HG03439 (cell line): Measurements from ENCODE around the gene ECD.

Source experiments
- ATAC-seq: cut with Tn5 transposase; IDR thresholded peaks from one replicate; pipeline ENCODE4 v1.9.1; 2021; ENCODE audit warnings: mild to moderate bottlenecking, moderate library complexity; ENCODE audit not compliant: unreplicated experiment

The ECD gene

GRCh38 chr10:73099141-73099540 lies 68.7 kb downstream of the ECD start:
- ATAC-seq: no peak

- no peak for ATAC-seq
Measured at GRCh38 chr10:73097305-73097670, 70.5 kb downstream of the ECD start.

GRCh38 chr10:73096449-73097304 lies 71.1 kb downstream of the ECD start, which contains the start of gene P4HA1:
TSS of gene P4HA1 (minus strand) at chr10:73096866. CDS start at chr10:73074883, 21,983 bp downstream.
- peak; percentile 88 for ATAC-seq

DNA sequence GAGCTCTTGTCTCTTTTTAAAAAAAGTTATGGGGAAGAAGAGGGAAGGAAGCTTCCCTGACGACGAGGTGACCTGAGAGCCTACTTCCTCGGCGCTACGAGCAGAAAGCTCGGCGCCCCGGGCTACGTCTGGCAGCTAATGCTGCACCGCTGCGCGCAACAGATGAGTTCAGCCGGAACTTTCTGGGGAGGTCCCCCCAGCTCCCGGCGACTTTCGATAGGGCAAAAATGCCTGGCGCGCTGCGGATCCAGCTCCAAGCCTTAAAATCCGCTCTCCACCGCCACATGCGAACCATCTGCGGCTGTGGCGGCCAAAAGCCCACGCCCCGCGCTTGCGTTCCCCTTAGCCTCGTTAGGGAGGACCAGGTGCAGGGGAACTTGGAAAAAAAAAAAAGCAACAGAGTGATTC lies 71.8 kb downstream of the ECD start:
- peak; percentile 31 for ATAC-seq

GRCh38 chr10:73095481-73096021 lies 72.3 kb downstream of the ECD start:
- no peak for ATAC-seq

DNA sequence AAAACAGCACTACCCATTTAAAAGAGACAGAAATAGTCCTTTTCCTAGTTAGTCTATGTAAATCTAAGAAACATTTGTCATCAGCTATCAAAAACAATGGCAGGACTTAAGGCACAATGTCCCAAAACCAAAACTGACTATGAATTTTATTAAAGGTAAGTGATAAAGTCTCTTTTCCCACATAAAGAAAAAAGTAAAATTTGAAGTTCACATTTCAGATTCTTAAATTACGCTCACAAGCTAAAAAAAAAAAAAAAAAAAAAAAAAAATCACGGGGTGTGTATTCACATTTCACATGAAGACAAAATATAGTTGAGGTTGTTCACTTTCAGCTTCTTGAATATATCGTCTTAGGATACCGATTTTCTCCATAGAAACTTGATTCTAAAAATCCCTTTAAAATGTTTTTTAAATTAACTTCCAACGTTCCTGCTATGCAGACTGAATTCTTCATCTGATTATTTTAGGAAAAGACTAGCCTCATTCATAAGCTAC lies 72.8 kb downstream of the ECD start:
- no peak for ATAC-seq

GRCh38 chr10:73093922-73094850 lies 73.6 kb downstream of the ECD start:
- ATAC-seq: no peak

GRCh38 chr10:73092830-73093229 lies 75.0 kb downstream of the ECD start:
- no peak for ATAC-seq

DNA sequence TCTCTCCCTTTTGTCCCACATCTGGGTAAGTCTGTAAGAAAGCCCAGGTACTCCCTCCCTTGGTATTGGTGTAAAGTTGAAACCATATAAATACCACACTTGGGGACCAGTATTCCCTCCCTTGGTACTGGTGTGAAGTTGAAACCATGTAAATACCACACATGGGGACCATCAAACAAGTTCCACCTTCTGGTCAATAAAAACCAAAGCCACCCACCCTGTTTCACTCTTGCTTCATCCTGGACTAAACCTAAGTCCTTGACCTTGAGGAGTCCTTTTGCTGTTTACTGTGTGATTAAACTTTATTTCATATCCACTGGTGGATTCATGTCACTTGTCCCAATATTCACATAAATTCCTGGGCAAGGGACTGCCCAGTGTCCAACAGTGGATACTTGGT lies 79.5 kb downstream of the ECD start:
- ATAC-seq: no peak

- no peak for ATAC-seq
Measured at GRCh38 chr10:73086816-73087215, 81.0 kb downstream of the ECD start.

DNA sequence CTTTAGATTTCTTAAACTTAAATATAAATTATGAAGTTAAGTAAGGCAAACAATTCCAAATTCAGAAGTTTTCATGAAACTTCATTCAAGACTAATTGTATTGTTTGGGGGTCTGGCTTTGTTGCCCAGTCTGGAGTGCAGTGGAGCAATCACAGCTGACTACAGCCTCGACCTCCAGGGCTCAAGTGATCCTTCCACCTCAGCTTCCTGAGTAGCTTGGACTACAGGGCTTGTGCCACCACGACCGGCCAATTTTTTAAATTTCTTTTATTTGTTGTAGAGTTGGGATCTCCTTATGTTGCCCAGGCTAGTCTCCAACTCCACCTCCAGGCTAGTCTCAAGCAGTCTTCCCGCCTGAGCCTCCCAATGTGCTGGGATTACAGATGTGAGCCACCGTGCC lies 83.6 kb downstream of the ECD start:
- no peak for ATAC-seq
